ENCODE data around the gene KLHL21. TPM values are rescaled to one million over a fixed set of nuclear protein-coding genes. Genes with fewer than 3 reads are reported as not detected.

The KLHL21 gene
- total and polyA plus RNA-seq, 9 of the 15 experiments (the other 6 are each of a cell fraction or from before 2014, with no cell fraction given) = 2.1 to 42.1 (median 17.5) TPM

- TF ChIP-seq ZBTB40 (IDR thresholded peaks at IDR 0.05) (peak; percentile 36; the same call in 1 of the 2 replicates), ZBTB40 (CRISPR knock-in tag; IDR thresholded peaks at IDR 0.05) (no peak), MCM5 (IDR thresholded peaks at IDR 0.05; ENCODE audit: low read depth) (no peak), RFX5 (IDR thresholded peaks at IDR 0.05; ENCODE audit: low read depth, low read length) (no peak), RNF219 (CRISPR knock-in tag; IDR thresholded peaks at IDR 0.05) (no peak), HNRNPLL (IDR thresholded peaks at IDR 0.05; ENCODE audit: low read depth, low read length, poor library complexity, severe bottlenecking) (peak; percentile 94), ZNF311 (CRISPR knock-in tag; IDR thresholded peaks at IDR 0.05) (no peak), RERE (CRISPR knock-in tag; IDR thresholded peaks at IDR 0.05; ENCODE audit: borderline replicate concordance) (peak; percentile 64; the same call in 1 of the 2 replicates), TEAD1 (CRISPR knock-in tag; IDR thresholded peaks at IDR 0.05) (peak; percentile 44 to 90; a peak in 3 of 4 replicates)
Measured at GRCh38 chr1:6554031-6554906, 48.4 kb downstream of the KLHL21 start, which contains the start of gene NOL9 (continued).
